Activated CD4-positive, alpha-beta T cell treated with anti-CD3 and anti-CD28 coated beads, Interleukin-2, amount 10 ng/mL, durations not matched to agents 7 days and 5 days (primary cell): ENCODE data around the gene MAB21L2. TPM values are rescaled to one million over a fixed set of nuclear protein-coding genes. Genes with fewer than 3 reads are reported as not detected.
"Not testable (repeated sequence)": the region's sequence is repeated elsewhere in the genome, so short reads cannot be mapped to it uniquely, and the experiment has no call there.

Experiments
- CTCF ChIA-PET: fragments of 350-600 bp; sonication (Branson Sonifier 250); formaldehyde crosslinking; loops from one replicate; lab custom pipeline; 2021; ENCODE audit warnings: antibody characterized with exemption; lab: Charles Lee
- POLR2A ChIA-PET: fragments of 350-600 bp; sonication (Branson Sonifier 250); formaldehyde crosslinking; loops from one replicate; lab custom pipeline; 2021; ENCODE audit warnings: antibody characterized with exemption; lab: Charles Lee
- DNase-seq: peaks from one replicate; pipeline ENCODE4 v3.0.0-alpha.2; 2020
- H3K27ac Mint-ChIP-seq: one replicate; pipeline ENCODE4 v1.8.0; 2021; ENCODE audit warnings: mild to moderate bottlenecking, moderate library complexity, mixed read lengths
- H3K27me3 Mint-ChIP-seq: one replicate; pipeline ENCODE4 v1.8.0; 2021; ENCODE audit warnings: mixed read lengths
- H3K36me3 Mint-ChIP-seq: one replicate; pipeline ENCODE4 v1.8.0; 2021; ENCODE audit warnings: low read depth, mixed read lengths
- H3K4me1 Mint-ChIP-seq: one replicate; pipeline ENCODE4 v1.8.0; 2021; ENCODE audit warnings: mixed read lengths
- H3K4me3 Mint-ChIP-seq: one replicate; pipeline ENCODE4 v1.8.0; 2021; ENCODE audit warnings: mild to moderate bottlenecking, moderate library complexity, mixed read lengths
- H3K9me3 Mint-ChIP-seq: one replicate; pipeline ENCODE4 v1.8.0; 2021; ENCODE audit warnings: mixed read lengths
- total RNA-seq, 2 experiments: library from RNA; stranded (reverse); gene quantifications; one replicate each; pipeline ENCODE4 v1.2.3, GENCODE V29; 2021

Gene MAB21L2
- total RNA-seq, result not detected

GRCh38 chr4:150582146-150582872, at the start of gene MAB21L2:
Gene MAB21L2, plus strand, starts transcription at chr4:150582151. Its CDS starts 879 bp downstream, at chr4:150583030.
- H3K9me3 Mint-ChIP-seq, result peaks cover 16% of the 10 kb centered on the region
- POLR2A ChIA-PET, result no interaction called here
- no peak for DNase-seq
- no peak within 1 kb of the TSS for H3K4me3 Mint-ChIP-seq
- H3K36me3 Mint-ChIP-seq, result peaks cover 39% of the 10 kb centered on the region
- no peak within 1 kb of the TSS for H3K27ac Mint-ChIP-seq
- H3K4me1 Mint-ChIP-seq, result no peaks in the 10 kb centered on the region
- no peaks in the 10 kb centered on the region for H3K27me3 Mint-ChIP-seq
- CTCF ChIA-PET, result no interaction called here

GRCh38 chr4:150533673-150534072, 48.3 kb upstream of the MAB21L2 start:
- H3K4me1 Mint-ChIP-seq, result no peaks in the 10 kb centered on the region
- DNase-seq, result no peak
- no peaks in the 10 kb centered on the region for H3K36me3 Mint-ChIP-seq
- no peaks in the 10 kb centered on the region for H3K27me3 Mint-ChIP-seq
- CTCF ChIA-PET, result no interaction called here
- H3K4me3 Mint-ChIP-seq, result no peak overlapping the region
- H3K27ac Mint-ChIP-seq, result no peak overlapping the region
- no peaks in the 10 kb centered on the region for H3K9me3 Mint-ChIP-seq
- POLR2A ChIA-PET, result no interaction called here

GRCh38 chr4:150534818-150535217, 47.1 kb upstream of the MAB21L2 start:
- H3K4me1 Mint-ChIP-seq, result no peaks in the 10 kb centered on the region
- H3K9me3 Mint-ChIP-seq, result no peaks in the 10 kb centered on the region
- H3K36me3 Mint-ChIP-seq, result no peaks in the 10 kb centered on the region
- DNase-seq, result no peak
- ChIA-PET CTCF (no interaction called here), POLR2A (no interaction called here)
- no peak overlapping the region for H3K4me3 Mint-ChIP-seq
- H3K27ac Mint-ChIP-seq, result no peak overlapping the region
- no peaks in the 10 kb centered on the region for H3K27me3 Mint-ChIP-seq

GRCh38 chr4:150537911-150538310, 44.0 kb upstream of the MAB21L2 start:
- H3K27ac Mint-ChIP-seq, H3K36me3 Mint-ChIP-seq, CTCF ChIA-PET, DNase-seq, H3K27me3 Mint-ChIP-seq, H3K4me1 Mint-ChIP-seq, POLR2A ChIA-PET, H3K9me3 Mint-ChIP-seq, H3K4me3 Mint-ChIP-seq: not testable (repeated sequence)

DNA sequence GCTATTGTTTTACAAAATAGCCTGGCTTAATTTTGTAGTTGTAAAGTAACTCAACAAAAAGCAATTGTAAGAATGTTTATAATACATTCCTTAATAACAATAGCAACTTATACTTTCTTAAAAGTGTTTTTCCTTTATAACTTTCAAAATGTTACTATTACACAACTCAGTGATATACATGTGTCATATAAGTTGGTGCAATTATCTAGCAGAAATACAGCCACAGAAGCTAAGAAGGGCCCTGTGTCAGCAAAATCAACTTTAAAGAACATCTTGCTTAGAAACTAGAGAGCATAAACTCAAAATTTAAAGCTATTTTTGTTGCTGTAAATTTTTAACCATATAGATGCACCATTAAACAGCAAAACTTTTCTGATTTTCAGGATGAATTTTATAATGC, 41.4 kb upstream of the MAB21L2 start:
- H3K4me3 Mint-ChIP-seq, result no peak overlapping the region
- H3K4me1 Mint-ChIP-seq, result no peaks in the 10 kb centered on the region
- no peaks in the 10 kb centered on the region for H3K27me3 Mint-ChIP-seq
- POLR2A ChIA-PET, result no interaction called here
- H3K27ac Mint-ChIP-seq, result no peak overlapping the region
- no peaks in the 10 kb centered on the region for H3K36me3 Mint-ChIP-seq
- CTCF ChIA-PET, result no interaction called here
- H3K9me3 Mint-ChIP-seq, result no peaks in the 10 kb centered on the region
- DNase-seq, result no peak

GRCh38 chr4:150540959-150541360, 41.0 kb upstream of the MAB21L2 start:
- no peaks in the 10 kb centered on the region for H3K36me3 Mint-ChIP-seq
- H3K4me3 Mint-ChIP-seq, result no peak overlapping the region
- H3K27me3 Mint-ChIP-seq, result no peaks in the 10 kb centered on the region
- DNase-seq, result no peak
- H3K9me3 Mint-ChIP-seq, result no peaks in the 10 kb centered on the region
- ChIA-PET POLR2A (no interaction called here), CTCF (no interaction called here)
- H3K4me1 Mint-ChIP-seq, result no peaks in the 10 kb centered on the region
- no peak overlapping the region for H3K27ac Mint-ChIP-seq

- H3K4me3 Mint-ChIP-seq, result no peak overlapping the region
- ChIA-PET CTCF (interaction anchor here (1.2 kb wide), 1 partner anchor 24 kb away, joined by 3 read pairs; no protein-coding TSS in a partner anchor), POLR2A (no interaction called here)
- H3K27ac Mint-ChIP-seq, result no peak overlapping the region
- H3K9me3 Mint-ChIP-seq, result no peaks in the 10 kb centered on the region
- no peaks in the 10 kb centered on the region for H3K4me1 Mint-ChIP-seq
- no peak for DNase-seq
- H3K36me3 Mint-ChIP-seq, result no peaks in the 10 kb centered on the region
- H3K27me3 Mint-ChIP-seq, result no peaks in the 10 kb centered on the region
These were observed 40.3 kb upstream of the MAB21L2 start for GRCh38 chr4:150541681-150542080.

- POLR2A ChIA-PET, result no interaction called here
- H3K4me3 Mint-ChIP-seq, result no peak overlapping the region
- no peaks in the 10 kb centered on the region for H3K36me3 Mint-ChIP-seq
- no peaks in the 10 kb centered on the region for H3K4me1 Mint-ChIP-seq
- H3K9me3 Mint-ChIP-seq, result no peaks in the 10 kb centered on the region
- no peak overlapping the region for H3K27ac Mint-ChIP-seq
- H3K27me3 Mint-ChIP-seq, result no peaks in the 10 kb centered on the region
- no peak for DNase-seq
- CTCF ChIA-PET, result interaction anchor here (0.5 kb wide), 1 partner anchor 851 kb away, joined by 4 read pairs; no protein-coding TSS in a partner anchor
These were observed 38.9 kb upstream of the MAB21L2 start for GRCh38 chr4:150543042-150543441.

- H3K4me3 Mint-ChIP-seq, result no peak overlapping the region
- H3K27me3 Mint-ChIP-seq, result no peaks in the 10 kb centered on the region
- POLR2A ChIA-PET, result no interaction called here
- H3K27ac Mint-ChIP-seq, result no peak overlapping the region
- H3K36me3 Mint-ChIP-seq, result no peaks in the 10 kb centered on the region
- CTCF ChIA-PET, result no interaction called here
- no peaks in the 10 kb centered on the region for H3K9me3 Mint-ChIP-seq
- H3K4me1 Mint-ChIP-seq, result no peaks in the 10 kb centered on the region
- DNase-seq, result no peak
These were observed 35.7 kb upstream of the MAB21L2 start for GRCh38 chr4:150546286-150546685.

DNA sequence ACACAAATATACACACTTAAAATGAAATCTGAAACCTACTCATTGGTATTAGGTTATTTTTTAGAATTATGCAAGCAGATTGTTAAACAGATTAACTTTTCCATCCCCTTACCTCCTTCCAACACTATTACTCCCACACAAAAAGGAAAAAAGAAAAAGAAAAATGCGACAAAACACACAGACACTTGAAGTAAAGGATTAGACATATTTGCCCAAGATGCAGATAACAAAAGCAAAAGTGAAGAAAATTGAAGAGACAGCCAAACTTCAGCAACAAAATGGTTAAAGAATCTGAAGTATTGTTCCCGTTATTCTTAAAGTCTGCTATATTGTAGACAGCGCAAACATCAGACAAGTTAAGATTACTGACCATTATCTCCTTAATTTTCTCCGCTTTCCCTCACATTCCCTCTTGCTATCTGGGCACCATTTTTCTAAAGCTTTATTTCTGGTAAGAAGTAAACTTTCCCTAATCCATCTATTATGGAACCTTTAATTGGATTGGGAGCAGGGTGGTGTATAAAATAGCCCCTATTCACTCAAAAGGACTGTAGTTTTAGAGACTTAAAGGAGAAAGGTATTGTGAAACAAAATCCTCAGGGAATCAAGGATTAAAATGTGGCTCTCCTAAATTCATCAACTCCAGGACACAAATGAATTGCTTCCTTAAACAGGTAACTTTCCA, 34.7 kb upstream of the MAB21L2 start:
- ChIA-PET CTCF (no interaction called here), POLR2A (no interaction called here)
- H3K36me3 Mint-ChIP-seq, result peaks cover 5% of the 10 kb centered on the region
- no peaks in the 10 kb centered on the region for H3K4me1 Mint-ChIP-seq
- no peak overlapping the region for H3K4me3 Mint-ChIP-seq
- H3K27me3 Mint-ChIP-seq, result no peaks in the 10 kb centered on the region
- DNase-seq, result no peak
- no peak overlapping the region for H3K27ac Mint-ChIP-seq
- no peaks in the 10 kb centered on the region for H3K9me3 Mint-ChIP-seq

DNA sequence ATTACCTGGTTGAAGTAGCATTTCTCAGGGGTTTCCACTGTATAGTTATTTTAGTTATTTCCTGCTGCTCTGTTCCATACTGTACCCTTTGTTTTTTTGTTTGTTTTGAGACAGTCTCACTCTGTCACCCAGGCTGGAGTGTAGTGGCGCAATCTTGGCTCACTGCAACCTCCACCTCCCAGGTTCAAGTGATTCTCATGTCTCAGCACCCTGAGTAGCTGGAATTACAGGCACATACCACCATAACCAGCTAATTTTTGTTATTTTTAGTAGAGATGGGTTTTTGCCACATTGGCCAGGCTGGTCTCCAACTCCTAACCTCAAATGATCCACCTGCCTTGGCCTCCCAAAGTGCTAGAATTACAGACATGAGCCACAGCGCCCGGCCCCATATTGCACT, 24.1 kb upstream of the MAB21L2 start:
- H3K36me3 Mint-ChIP-seq, DNase-seq, H3K9me3 Mint-ChIP-seq, H3K4me3 Mint-ChIP-seq, POLR2A ChIA-PET, H3K4me1 Mint-ChIP-seq, H3K27ac Mint-ChIP-seq, CTCF ChIA-PET, H3K27me3 Mint-ChIP-seq: not testable (repeated sequence)

DNA sequence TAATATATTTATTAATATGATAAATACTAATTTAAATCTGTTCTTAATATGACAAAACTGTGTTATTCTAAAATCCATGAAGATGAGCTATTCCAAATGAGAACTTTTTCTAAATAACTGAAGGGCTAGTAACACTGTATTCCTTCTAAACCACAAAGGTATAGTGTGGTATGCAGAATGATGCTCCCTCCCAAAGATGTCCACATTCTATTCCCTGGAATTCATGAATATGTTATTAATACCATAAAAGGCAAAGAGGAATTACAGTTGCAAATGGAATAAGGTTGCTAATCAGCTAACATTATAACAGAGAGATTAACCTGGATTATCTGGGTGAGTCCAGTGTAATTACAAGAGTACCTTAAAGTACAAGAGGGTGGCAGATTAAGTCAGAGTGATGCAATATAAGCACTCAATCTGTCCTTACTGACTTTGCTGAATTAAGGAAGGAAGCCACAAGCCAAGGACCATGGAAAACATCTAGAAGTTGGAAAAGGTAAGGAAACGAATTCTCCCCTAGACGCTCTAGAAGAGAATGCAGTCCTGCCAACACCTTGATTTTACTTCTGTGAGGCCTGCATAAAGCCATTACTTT, 20.7 kb upstream of the MAB21L2 start:
- ChIA-PET CTCF (no interaction called here), POLR2A (no interaction called here)
- no peaks in the 10 kb centered on the region for H3K4me1 Mint-ChIP-seq
- H3K27me3 Mint-ChIP-seq, result no peaks in the 10 kb centered on the region
- H3K36me3 Mint-ChIP-seq, result peaks cover 7% of the 10 kb centered on the region
- H3K27ac Mint-ChIP-seq, result no peak overlapping the region
- H3K4me3 Mint-ChIP-seq, result no peak overlapping the region
- H3K9me3 Mint-ChIP-seq, result peaks cover 4% of the 10 kb centered on the region
- no peak for DNase-seq

- H3K4me1 Mint-ChIP-seq, result no peaks in the 10 kb centered on the region
- H3K27me3 Mint-ChIP-seq, result no peaks in the 10 kb centered on the region
- POLR2A ChIA-PET, result no interaction called here
- CTCF ChIA-PET, result no interaction called here
- H3K27ac Mint-ChIP-seq, result no peak overlapping the region
- no peak overlapping the region for H3K4me3 Mint-ChIP-seq
- peaks cover 4% of the 10 kb centered on the region for H3K9me3 Mint-ChIP-seq
- H3K36me3 Mint-ChIP-seq, result peaks cover 9% of the 10 kb centered on the region
- DNase-seq, result no peak
These were observed 19.7 kb upstream of the MAB21L2 start for GRCh38 chr4:150562250-150562649.
